HG03521 (cell line): ENCODE measurements around the gene NUMA1.

Experiments
- ATAC-seq: cut with Tn5 transposase; IDR thresholded peaks from one replicate; pipeline ENCODE4 v1.9.1; 2021; ENCODE audit warnings: mild to moderate bottlenecking, moderate library complexity; ENCODE audit not compliant: unreplicated experiment

NUMA1 gene

GRCh38 chr11:72102162-72102561 is 21.8 kb upstream of the NUMA1 start:
- no peak for ATAC-seq

- ATAC-seq, result no peak
Observed at GRCh38 chr11:72100462-72100861, 20.1 kb upstream of the NUMA1 start.

GRCh38 chr11:72100009-72100408 is 19.7 kb upstream of the NUMA1 start:
- ATAC-seq, result no peak

GRCh38 chr11:72098741-72099140 is 18.4 kb upstream of the NUMA1 start:
- ATAC-seq, result no peak

GRCh38 chr11:72091292-72091691 is 10.9 kb upstream of the NUMA1 start:
- ATAC-seq, result no peak

GRCh38 chr11:72088076-72088808 is 7.9 kb upstream of the NUMA1 start:
- no peak for ATAC-seq

GRCh38 chr11:72085621-72086351 is 5.4 kb upstream of the NUMA1 start:
- ATAC-seq, result no peak

GRCh38 chr11:72084965-72085364 is 4.6 kb upstream of the NUMA1 start:
- ATAC-seq, result no peak

- no peak for ATAC-seq
Observed at GRCh38 chr11:72084076-72084475, 3.7 kb upstream of the NUMA1 start.

- ATAC-seq, result no peak
Observed at GRCh38 chr11:72083414-72083813, 3.1 kb upstream of the NUMA1 start.

GRCh38 chr11:72081821-72082453 is 1.6 kb upstream of the NUMA1 start:
- ATAC-seq, result no peak

GRCh38 chr11:72081184-72081644 is 872 bp upstream of the NUMA1 start:
- no peak for ATAC-seq

GRCh38 chr11:72079819-72080325 is 470 bp downstream of the NUMA1 start:
- no peak for ATAC-seq

- no peak for ATAC-seq
Observed at GRCh38 chr11:72078477-72078876, 1.9 kb downstream of the NUMA1 start.

GRCh38 chr11:72075756-72076155 is 4.6 kb downstream of the NUMA1 start:
- no peak for ATAC-seq

GRCh38 chr11:72075109-72075508 is 5.2 kb downstream of the NUMA1 start:
- no peak for ATAC-seq

GRCh38 chr11:72072348-72072747 is 8.0 kb downstream of the NUMA1 start:
- ATAC-seq, result no peak

GRCh38 chr11:72070491-72070890 is 9.9 kb downstream of the NUMA1 start:
- ATAC-seq, result no peak

GRCh38 chr11:72069787-72070251 is 10.5 kb downstream of the NUMA1 start:
- ATAC-seq, result no peak

GRCh38 chr11:72069200-72069599 is 11.1 kb downstream of the NUMA1 start:
- ATAC-seq, result no peak

GRCh38 chr11:72067676-72068075 is 12.7 kb downstream of the NUMA1 start:
- ATAC-seq, result no peak

GRCh38 chr11:72067266-72067665 is 13.1 kb downstream of the NUMA1 start:
- ATAC-seq, result no peak
